PC-9 (cell line): ENCODE measurements around the gene PTPRD. TPM values are rescaled to one million over a fixed set of nuclear protein-coding genes. Genes with fewer than 3 reads are reported as not detected.

Experiments
- BruUV-seq: library from RNA; stranded (reverse); fragments of 400-500 nt; replicated peaks from 2 replicates; lab custom pipeline; 2021; lab: Mats Ljungman, UMichigan
- CTCF ChIA-PET: fragments of 300-600 bp; sonication (Branson Sonifier 250); formaldehyde crosslinking; loops from one replicate; lab custom pipeline; 2022; ENCODE audit warnings: antibody characterized with exemption; lab: Charles Lee
- POLR2A ChIA-PET: fragments of 300-600 bp; sonication (Branson Sonifier 250); formaldehyde crosslinking; loops from one replicate; lab custom pipeline; 2022; ENCODE audit warnings: antibody characterized with exemption; ENCODE audit not compliant: unreplicated experiment; lab: Charles Lee
- DNase-seq, 2 experiments: peaks; one replicate each; pipeline versions ENCODE4 v3.0.0 to v3.0.0-alpha.2; 2015 to 2022; ENCODE audit warnings: mixed read lengths in 1 of 2
- H2AFZ ChIP-seq: fragments of 200-600 bp; sonication (generic); 2 replicates; pipeline ENCODE4 v1.8.1; 2017; ENCODE audit warnings: antibody characterized with exemption
- H3F3A ChIP-seq: fragments of 200-600 bp; sonication (generic); 2 replicates; pipeline ENCODE4 v1.8.1; 2017; ENCODE audit warnings: antibody characterized with exemption, mild to moderate bottlenecking, low read depth; ENCODE audit not compliant: insufficient read depth
- H3K27ac ChIP-seq: fragments of 200-600 bp; sonication (generic); 2 replicates; pipeline ENCODE4 v1.6.1; 2016; ENCODE audit warnings: mixed run types
- H3K27me3 ChIP-seq: fragments of 200-600 bp; sonication (generic); 2 replicates; pipeline ENCODE4 v1.6.1; 2016; ENCODE audit warnings: low read depth, mixed run types; ENCODE audit not compliant: insufficient read depth
- H3K36me3 ChIP-seq: fragments of 200-600 bp; sonication (generic); 2 replicates; pipeline ENCODE4 v1.6.1; 2016; ENCODE audit warnings: low read depth, mixed run types
- H3K4me1 ChIP-seq: fragments of 200-600 bp; sonication (generic); replicated peaks from 2 replicates; pipeline ENCODE4 v1.6.1; 2016; ENCODE audit warnings: mixed run types; ENCODE audit not compliant: insufficient read depth
- H3K4me2 ChIP-seq: fragments of 200-600 bp; sonication (generic); 2 replicates; pipeline ENCODE4 v1.6.1; 2017; ENCODE audit warnings: mixed run types
- H3K4me3 ChIP-seq: fragments of 200-600 bp; sonication (generic); 2 replicates; pipeline ENCODE4 v1.6.1; 2016; ENCODE audit warnings: mixed run types
- H3K79me2 ChIP-seq: fragments of 200-600 bp; sonication (generic); 2 replicates; pipeline ENCODE4 v1.6.1; 2017; ENCODE audit warnings: low read depth, mixed run types
- H3K9me2 ChIP-seq: fragments of 200-600 bp; sonication (generic); 2 replicates; pipeline ENCODE4 v1.8.1; 2017; ENCODE audit warnings: mild to moderate bottlenecking; ENCODE audit not compliant: insufficient read depth
- H3K9me3 ChIP-seq: fragments of 200-600 bp; sonication (generic); 2 replicates; pipeline ENCODE4 v1.8.1; 2016; ENCODE audit warnings: low read depth; ENCODE audit not compliant: insufficient read depth
- H4K20me1 ChIP-seq: fragments of 200-600 bp; sonication (generic); 2 replicates; pipeline ENCODE4 v1.8.1; 2017; ENCODE audit not compliant: insufficient read depth
- EZH2 ChIP-seq: fragments of 200-600 bp; sonication (generic); IDR thresholded peaks from 2 replicates; pipeline ENCODE4 v1.8.0; 2017; ENCODE audit warnings: antibody characterized with exemption, low read depth
- intact Hi-C: fragments of 100-400 bp; cut with micrococcal nuclease; formaldehyde crosslinking; loops from one replicate; pipeline ENCODE4 v1.10.0; 2022; ENCODE audit not compliant: unreplicated experiment
- total RNA-seq: library from RNA; stranded (reverse); gene quantifications from 2 replicates; pipeline ENCODE4 v1.2.3, GENCODE V29; 2021
- TF ChIP-seq, protein P1 (sequence below): fragments of 200-600 bp; sonication (generic); conservative IDR thresholded peaks from 2 replicates; pipeline ENCODE4 v1.6.1; 2017; ENCODE audit warnings: mixed run types, antibody characterized with exemption, mild to moderate bottlenecking, moderate library complexity

The PTPRD gene
- total RNA-seq, 1 experiment from 2014 or later: not detected

GRCh38 chr9:10562581-10563343, 50.0 kb downstream of the PTPRD start:
- Histone ChIP-seq H3K4me1 (no peaks in the 10 kb centered on the region), H3K4me3 (no peak overlapping the region), H4K20me1 (no peaks in the 10 kb centered on the region), H3K4me2 (no peak overlapping the region), H3K79me2 (no peaks in the 10 kb centered on the region), H3F3A (no peaks in the 10 kb centered on the region), H3K27ac (no peak overlapping the region), H3K36me3 (no peaks in the 10 kb centered on the region), H3K9me3 (no peaks in the 10 kb centered on the region), H3K27me3 (no peaks in the 10 kb centered on the region), H2AFZ (no peak overlapping the region), H3K9me2 (no peaks in the 10 kb centered on the region)
- ChIA-PET CTCF (no interaction called here), POLR2A (no interaction called here)
- TF ChIP-seq EZH2: no peak
- TF ChIP-seq, protein P1, sequence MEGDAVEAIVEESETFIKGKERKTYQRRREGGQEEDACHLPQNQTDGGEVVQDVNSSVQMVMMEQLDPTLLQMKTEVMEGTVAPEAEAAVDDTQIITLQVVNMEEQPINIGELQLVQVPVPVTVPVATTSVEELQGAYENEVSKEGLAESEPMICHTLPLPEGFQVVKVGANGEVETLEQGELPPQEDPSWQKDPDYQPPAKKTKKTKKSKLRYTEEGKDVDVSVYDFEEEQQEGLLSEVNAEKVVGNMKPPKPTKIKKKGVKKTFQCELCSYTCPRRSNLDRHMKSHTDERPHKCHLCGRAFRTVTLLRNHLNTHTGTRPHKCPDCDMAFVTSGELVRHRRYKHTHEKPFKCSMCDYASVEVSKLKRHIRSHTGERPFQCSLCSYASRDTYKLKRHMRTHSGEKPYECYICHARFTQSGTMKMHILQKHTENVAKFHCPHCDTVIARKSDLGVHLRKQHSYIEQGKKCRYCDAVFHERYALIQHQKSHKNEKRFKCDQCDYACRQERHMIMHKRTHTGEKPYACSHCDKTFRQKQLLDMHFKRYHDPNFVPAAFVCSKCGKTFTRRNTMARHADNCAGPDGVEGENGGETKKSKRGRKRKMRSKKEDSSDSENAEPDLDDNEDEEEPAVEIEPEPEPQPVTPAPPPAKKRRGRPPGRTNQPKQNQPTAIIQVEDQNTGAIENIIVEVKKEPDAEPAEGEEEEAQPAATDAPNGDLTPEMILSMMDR: no peak
- DNase-seq: no peak
- intact Hi-C loops: no loop called here
- BruUV-seq: no TSS peak

- Histone ChIP-seq H2AFZ (no peak overlapping the region), H3K79me2 (no peaks in the 10 kb centered on the region), H3K27me3 (no peaks in the 10 kb centered on the region), H3K36me3 (no peaks in the 10 kb centered on the region), H4K20me1 (no peaks in the 10 kb centered on the region), H3K4me2 (no peak overlapping the region), H3K27ac (no peak overlapping the region), H3K4me1 (no peaks in the 10 kb centered on the region), H3K9me2 (no peaks in the 10 kb centered on the region), H3F3A (no peaks in the 10 kb centered on the region), H3K9me3 (no peaks in the 10 kb centered on the region), H3K4me3 (no peak overlapping the region)
- TF ChIP-seq, protein P1: no peak
- no peak for TF ChIP-seq EZH2
- ChIA-PET POLR2A (no interaction called here), CTCF (no interaction called here)
- intact Hi-C loops: no loop called here
- DNase-seq: no peak
- BruUV-seq: no TSS peak
Measured at GRCh38 chr9:10548348-10548747, 64.5 kb downstream of the PTPRD start.

DNA sequence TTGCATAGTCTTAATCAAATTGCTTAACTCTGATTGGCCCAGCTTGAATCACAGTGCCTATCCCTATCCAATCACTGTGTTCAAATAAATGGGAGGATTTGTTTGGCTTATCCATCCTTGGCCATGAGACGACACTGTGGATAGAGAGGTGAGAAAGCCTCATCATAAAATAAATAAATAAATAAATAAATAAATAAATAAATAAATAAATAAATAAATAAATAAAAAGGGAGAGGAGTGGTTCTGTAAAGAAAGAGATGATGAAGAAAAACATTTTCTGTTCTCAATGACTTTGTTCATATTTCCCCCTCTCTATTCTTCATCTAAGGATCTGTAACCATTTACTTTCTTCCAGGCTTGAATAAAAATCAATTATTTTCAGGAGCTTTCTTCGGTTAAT, 74.7 kb downstream of the PTPRD start:
- Histone ChIP-seq H4K20me1 (no peaks in the 10 kb centered on the region), H3K27ac (no peak overlapping the region), H3K4me1 (no peaks in the 10 kb centered on the region), H3F3A (no peaks in the 10 kb centered on the region), H3K4me2 (no peak overlapping the region), H3K9me3 (no peaks in the 10 kb centered on the region), H3K36me3 (no peaks in the 10 kb centered on the region), H3K9me2 (no peaks in the 10 kb centered on the region), H3K79me2 (no peaks in the 10 kb centered on the region), H2AFZ (no peak overlapping the region), H3K4me3 (no peak overlapping the region), H3K27me3 (no peaks in the 10 kb centered on the region)
- ChIA-PET CTCF (no interaction called here), POLR2A (no interaction called here)
- BruUV-seq: no TSS peak
- TF ChIP-seq EZH2: no peak
- TF ChIP-seq, protein P1: no peak
- intact Hi-C loops: no loop called here
- DNase-seq: no peak
